Ovary (tissue), 9 donors: ENCODE results near the gene MBNL1. TPM values are rescaled to one million over a fixed set of nuclear protein-coding genes. Genes with fewer than 3 reads are reported as not detected.

Source experiments
- DNase-seq, 5 donors: peaks; one replicate each; pipeline ENCODE4 v3.0.0-alpha.2; 2019 to 2020
- H3K27ac ChIP-seq, 2 donors: fragments of 200-600 bp; one replicate each; pipeline versions ENCODE4 v1.5.1 to v1.8.0; 2019 to 2022
- H3K27me3 ChIP-seq: fragments of 200-600 bp; one replicate; pipeline ENCODE4 v1.8.0; 2022
- H3K36me3 ChIP-seq: fragments of 200-600 bp; sonication (generic); one replicate; pipeline ENCODE4 v1.5.1; 2019
- H3K4me1 ChIP-seq: one replicate; pipeline ENCODE4 v1.8.1; 2013; ENCODE audit warnings: mild to moderate bottlenecking, moderate library complexity; ENCODE audit not compliant: insufficient read depth
- H3K4me3 ChIP-seq: fragments of 200-600 bp; sonication (generic); one replicate; pipeline ENCODE4 v1.5.1; 2017
- H3K9me3 ChIP-seq, 2 donors: fragments of 200-600 bp in 1 of 2; sonication (generic) in 1 of 2; one replicate each; pipeline versions ENCODE4 v1.5.1 to v1.8.1; 2013 to 2019; ENCODE audit warnings: mild to moderate bottlenecking in 1 of 2, moderate library complexity in 1 of 2
- EP300 ChIP-seq: sonication (generic); formaldehyde crosslinking; IDR thresholded peaks from one replicate; pipeline ENCODE4 v1.6.1; 2017; ENCODE audit warnings: antibody characterized with exemption
- POLR2A ChIP-seq: fragments of 450-650 bp; IDR thresholded peaks from one replicate; pipeline ENCODE4 v1.6.1; 2017; ENCODE audit warnings: antibody characterized with exemption, mild to moderate bottlenecking, moderate library complexity
- WGBS, 3 donors: extraction: QIAGEN DNeasy Blood & Tissue Kit in 1 of 3; methylation state at CpG; one replicate each; pipeline versions ENCODE4 v1.1.5 to v1.1.7; 2013 to 2017; 5-methylcytosine and 5-hydroxymethylcytosine counted together
- intact Hi-C, 4 donors: fragments of 100-400 bp; cut with DNase I; formaldehyde crosslinking; loops; one replicate each; pipeline versions ENCODE4 v1.11.0 to v1.15.1; 2022 to 2023
- polyA plus RNA-seq, 2 donors: library from polyadenylated mRNA; stranded (reverse); fragments of 200-250 nt in 1 of 2; fragments of 350-450 nt in 1 of 2; fragmentation: Illumina TruSeq in 1 of 2; extraction: RNeasy Lipid Tissue Mini Kit (QIAGEN cat#74804) in 1 of 2; gene quantifications; one replicate each; pipeline ENCODE4 v1.2.3, GENCODE V29; 2013 to 2014
- total RNA-seq, 7 donors: library from RNA; depleted of rRNA in 2 of 7; stranded (reverse); fragments of >200 nt in 2 of 7; fragmentation: NEBNext Ultra II Directional in 3 of 7; extraction: Animal tissue kit (Norgen Biotek cat#: 25700) in 3 of 7; gene quantifications; one replicate each; pipeline versions ENCODE4 v1.1.0 to v1.2.4, GENCODE V29; 2016 to 2023
- TF ChIP-seq, protein P1 (sequence below), 3 donors: fragments of 450-650 bp in 2 of 3; fragments of 200-600 bp in 1 of 3; IDR thresholded peaks; one replicate each; pipeline versions ENCODE4 v1.5.1 to v1.8.0; 2016 to 2022; ENCODE audit warnings: antibody characterized with exemption in 3 of 3, mild to moderate bottlenecking in 1 of 3
- donor health status: DM: no; HTN: no; CAD: no; lungs with moderate emphysema.
- donor health status: DM: no; HTN: no; CAD: no.
- donor health status: Bipolar disorder and iron deficiency.
- donor health status: DM: yes; HTN: yes; CAD: no.
- donor health status: DM: no; HTN: no; CAD: no.
- donor health status: DM: yes; HTN: yes; CAD: no.

MBNL1 gene
- total and polyA plus RNA-seq, 9 donors: 39.7 to 152 (median 123) TPM

DNA sequence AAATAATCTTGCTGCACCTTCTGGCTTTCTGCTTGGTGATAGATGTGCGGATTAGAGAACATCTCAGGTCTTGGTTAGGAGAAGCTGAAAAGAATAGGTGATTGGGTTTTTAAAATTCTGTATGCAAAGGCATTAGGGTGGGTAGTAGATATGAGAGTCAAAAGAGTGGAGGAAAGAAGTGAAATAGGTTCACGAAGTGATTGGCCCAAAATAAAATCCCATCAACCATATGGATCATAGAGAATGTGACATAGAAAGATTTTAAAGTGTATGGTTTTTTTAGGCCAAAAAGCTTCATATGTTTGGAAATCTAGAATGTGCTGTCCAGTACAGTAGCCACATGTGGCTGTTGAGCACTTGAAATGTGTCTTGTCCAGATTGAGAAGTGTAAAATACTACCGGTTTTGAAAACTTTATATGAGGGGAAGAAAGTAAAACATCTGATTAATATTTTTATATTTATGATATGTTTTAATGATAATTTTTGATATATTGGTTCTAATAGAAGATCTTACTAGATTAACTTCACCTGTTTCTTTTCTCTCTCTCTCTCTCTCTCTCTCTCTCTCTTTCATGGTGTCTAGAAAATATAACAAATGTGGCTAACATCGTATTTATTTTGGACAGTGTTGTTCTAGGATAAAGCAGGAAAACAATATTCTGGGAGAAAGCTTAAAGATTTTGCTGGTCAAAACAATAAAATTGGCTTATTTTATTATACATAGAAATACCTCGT is 2.9 kb downstream of the MBNL1 start:
- H3K27ac ChIP-seq: no peak overlapping the region
- H3K27me3 ChIP-seq: no peaks in the 10 kb centered on the region
- no peaks in the 10 kb centered on the region for H3K9me3 ChIP-seq
- no peaks in the 10 kb centered on the region for H3K36me3 ChIP-seq
- peaks cover 8% of the 10 kb centered on the region for H3K4me1 ChIP-seq
- DNase-seq: no peak
- intact Hi-C loops: no loop called here
- 49 to 52% (median 51%) methylated on average over 5 of the region's 5 CpGs for WGBS, 3 donors
- TF ChIP-seq EP300: no peak
- TF ChIP-seq, protein P1, sequence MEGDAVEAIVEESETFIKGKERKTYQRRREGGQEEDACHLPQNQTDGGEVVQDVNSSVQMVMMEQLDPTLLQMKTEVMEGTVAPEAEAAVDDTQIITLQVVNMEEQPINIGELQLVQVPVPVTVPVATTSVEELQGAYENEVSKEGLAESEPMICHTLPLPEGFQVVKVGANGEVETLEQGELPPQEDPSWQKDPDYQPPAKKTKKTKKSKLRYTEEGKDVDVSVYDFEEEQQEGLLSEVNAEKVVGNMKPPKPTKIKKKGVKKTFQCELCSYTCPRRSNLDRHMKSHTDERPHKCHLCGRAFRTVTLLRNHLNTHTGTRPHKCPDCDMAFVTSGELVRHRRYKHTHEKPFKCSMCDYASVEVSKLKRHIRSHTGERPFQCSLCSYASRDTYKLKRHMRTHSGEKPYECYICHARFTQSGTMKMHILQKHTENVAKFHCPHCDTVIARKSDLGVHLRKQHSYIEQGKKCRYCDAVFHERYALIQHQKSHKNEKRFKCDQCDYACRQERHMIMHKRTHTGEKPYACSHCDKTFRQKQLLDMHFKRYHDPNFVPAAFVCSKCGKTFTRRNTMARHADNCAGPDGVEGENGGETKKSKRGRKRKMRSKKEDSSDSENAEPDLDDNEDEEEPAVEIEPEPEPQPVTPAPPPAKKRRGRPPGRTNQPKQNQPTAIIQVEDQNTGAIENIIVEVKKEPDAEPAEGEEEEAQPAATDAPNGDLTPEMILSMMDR (IDR thresholded peaks at IDR 0.05): no peak
- peak overlapping the region; percentile 84 for H3K4me3 ChIP-seq

- H3K4me3 ChIP-seq: no peak overlapping the region
- DNase-seq: no peak
- TF ChIP-seq EP300 (no peak), POLR2A (no peak)
- TF ChIP-seq, protein P1 (IDR thresholded peaks at IDR 0.05): no peak
- intact Hi-C loops: no loop called here
- no peak overlapping the region for H3K27ac ChIP-seq
- H3K9me3 ChIP-seq: no peaks in the 10 kb centered on the region
- H3K27me3 ChIP-seq: no peaks in the 10 kb centered on the region
- H3K4me1 ChIP-seq: peaks cover 7% of the 10 kb centered on the region
- no peaks in the 10 kb centered on the region for H3K36me3 ChIP-seq
- WGBS, 3 donors: 33 to 39% (median 39%) methylated on average over 3 of the region's 3 CpGs
Observed at GRCh38 chr3:152272771-152273242, 4.1 kb downstream of the MBNL1 start.

GRCh38 chr3:152276681-152277080 is 8.0 kb downstream of the MBNL1 start:
- Histone ChIP-seq H3K27ac (no peak overlapping the region), H3K36me3 (no peaks in the 10 kb centered on the region), H3K27me3 (no peaks in the 10 kb centered on the region), H3K9me3 (no peaks in the 10 kb centered on the region), H3K4me1 (peaks cover 15% of the 10 kb centered on the region), H3K4me3 (no peak overlapping the region)
- DNase-seq: no peak
- no peak for TF ChIP-seq EP300
- no peak for TF ChIP-seq POLR2A
- TF ChIP-seq, protein P1 (IDR thresholded peaks at IDR 0.05): no peak
- intact Hi-C loops: no loop called here
- WGBS, 3 donors: 91 to 94% (median 93%) methylated on average over 1 of the region's 1 CpG

- Histone ChIP-seq H3K27ac (no peak overlapping the region), H3K27me3 (no peaks in the 10 kb centered on the region), H3K9me3 (no peaks in the 10 kb centered on the region), H3K4me1 (peaks cover 15% of the 10 kb centered on the region), H3K36me3 (no peaks in the 10 kb centered on the region), H3K4me3 (no peak overlapping the region)
- intact Hi-C loops: no loop called here
- WGBS, 3 donors: 13 to 18% (median 14%) methylated on average over 1 of the region's 1 CpG
- TF ChIP-seq POLR2A (no peak), EP300 (no peak)
- TF ChIP-seq, protein P1 (IDR thresholded peaks at IDR 0.05): no peak
- DNase-seq: no peak
Observed at GRCh38 chr3:152277198-152277597, 8.5 kb downstream of the MBNL1 start.
